ENCODE results near the gene ELANE. TPM values are rescaled to one million over a fixed set of nuclear protein-coding genes. Genes with fewer than 3 reads are reported as not detected.
"Not testable (repeated sequence)": the region's sequence is repeated elsewhere in the genome, so short reads cannot be mapped to it uniquely, and the experiment has no call there.

ELANE gene
- total RNA-seq, 2 experiments from 2014 or later: not detected

DNA sequence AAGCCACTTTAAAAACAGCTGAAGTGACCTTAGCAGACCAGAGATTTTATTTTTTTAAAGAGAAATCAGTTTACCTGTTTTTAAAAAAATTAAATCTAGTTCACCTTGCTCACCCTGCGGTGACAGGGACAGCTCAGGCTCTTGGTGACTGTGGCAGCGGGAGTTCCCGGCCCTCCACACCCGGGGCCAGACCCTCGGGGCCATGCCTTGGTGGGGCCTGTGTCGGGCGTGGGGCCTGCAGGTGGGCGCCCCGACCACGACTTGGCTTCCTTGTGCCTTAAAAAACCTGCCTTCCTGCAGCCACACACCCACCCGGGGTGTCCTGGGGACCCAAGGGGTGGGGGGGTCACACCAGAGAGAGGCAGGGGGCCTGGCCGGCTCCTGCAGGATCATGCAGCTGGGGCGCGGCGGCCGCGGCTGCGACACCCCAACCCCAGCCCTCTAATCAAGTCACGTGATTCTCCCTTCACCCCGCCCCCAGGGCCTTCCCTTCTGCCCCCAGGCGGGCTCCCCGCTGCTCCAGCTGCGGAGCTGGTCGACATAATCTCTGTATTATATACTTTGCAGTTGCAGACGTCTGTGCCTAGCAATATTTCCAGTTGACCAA is 41.1 kb upstream of the ELANE start:
- CTCF ChIA-PET: no interaction called here
- Mint-ChIP-seq H3K4me3 (no peak overlapping the region), H3K27ac (no peak overlapping the region), H3K9me3 (ENCODE audit: low read depth) (no peaks in the 10 kb centered on the region), H3K27me3 (no peaks in the 10 kb centered on the region), H3K4me1 (peaks cover 8% of the 10 kb centered on the region), H3K36me3 (peaks cover 51% of the 10 kb centered on the region)
- DNase-seq (no peak), ATAC-seq (peak; percentile 4)

DNA sequence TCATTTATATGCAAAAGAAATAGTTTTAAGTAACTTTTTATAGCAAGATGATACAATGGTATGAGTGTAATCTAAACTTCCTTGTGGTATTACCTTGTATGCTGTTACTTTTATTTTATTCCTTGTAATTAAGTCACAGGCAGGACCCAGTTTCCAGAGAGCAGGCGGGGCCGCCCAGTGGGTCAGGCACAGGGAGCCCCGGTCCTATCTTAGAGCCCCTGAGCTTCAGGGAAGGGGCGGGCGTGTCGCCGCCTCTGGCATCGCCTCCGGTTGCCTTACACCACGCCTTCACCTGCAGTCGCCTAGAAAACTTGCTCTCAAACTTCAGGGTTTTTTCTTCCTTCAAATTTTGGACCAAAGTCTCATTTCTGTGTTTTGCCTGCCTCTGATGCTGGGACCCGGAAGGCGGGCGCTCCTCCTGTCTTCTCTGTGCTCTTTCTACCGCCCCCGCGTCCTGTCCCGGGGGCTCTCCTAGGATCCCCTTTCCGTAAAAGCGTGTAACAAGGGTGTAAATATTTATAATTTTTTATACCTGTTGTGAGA is 40.5 kb upstream of the ELANE start:
- CTCF ChIA-PET: no interaction called here

DNA sequence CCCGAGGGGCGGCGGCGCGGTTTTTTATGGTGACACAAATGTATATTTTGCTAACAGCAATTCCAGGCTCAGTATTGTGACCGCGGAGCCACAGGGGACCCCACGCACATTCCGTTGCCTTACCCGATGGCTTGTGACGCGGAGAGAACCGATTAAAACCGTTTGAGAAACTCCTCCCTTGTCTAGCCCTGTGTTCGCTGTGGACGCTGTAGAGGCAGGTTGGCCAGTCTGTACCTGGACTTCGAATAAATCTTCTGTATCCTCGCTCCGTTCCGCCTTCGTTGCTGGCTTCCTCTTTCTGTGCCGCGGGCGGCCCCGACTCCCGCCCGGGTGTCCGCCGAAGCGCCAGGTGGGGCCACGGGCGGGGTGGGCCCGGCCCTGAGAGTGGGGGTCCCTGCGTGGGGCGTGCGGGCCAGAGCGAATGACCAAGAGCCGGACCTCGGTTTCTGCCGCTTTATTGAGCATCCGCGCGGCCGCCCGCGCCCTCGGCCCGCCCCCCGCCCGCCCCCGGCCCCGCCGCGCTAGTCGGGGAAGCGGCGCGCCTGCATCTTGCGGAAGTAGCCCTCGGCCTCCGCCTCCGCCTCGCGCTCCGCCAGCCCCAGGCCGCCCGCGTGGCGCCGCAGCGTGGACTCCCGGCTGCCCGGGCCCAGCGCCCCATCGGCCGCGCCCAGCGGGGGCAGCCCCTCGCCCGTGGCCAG is 39.9 kb upstream of the ELANE start:
- no peak for DNase-seq
- peaks cover 50% of the 10 kb centered on the region for H3K36me3 Mint-ChIP-seq
- no peak for ATAC-seq

More for the DNA sequence above, 40.5 kb upstream of the ELANE start:
- H3K27me3 Mint-ChIP-seq: no peaks in the 10 kb centered on the region
- no peak for DNase-seq
- peaks cover 54% of the 10 kb centered on the region for H3K36me3 Mint-ChIP-seq
- H3K9me3 Mint-ChIP-seq (ENCODE audit: low read depth): no peaks in the 10 kb centered on the region
- peaks cover 8% of the 10 kb centered on the region for H3K4me1 Mint-ChIP-seq
- no peak overlapping the region for H3K27ac Mint-ChIP-seq
- no peak overlapping the region for H3K4me3 Mint-ChIP-seq
- ATAC-seq: no peak

DNA sequence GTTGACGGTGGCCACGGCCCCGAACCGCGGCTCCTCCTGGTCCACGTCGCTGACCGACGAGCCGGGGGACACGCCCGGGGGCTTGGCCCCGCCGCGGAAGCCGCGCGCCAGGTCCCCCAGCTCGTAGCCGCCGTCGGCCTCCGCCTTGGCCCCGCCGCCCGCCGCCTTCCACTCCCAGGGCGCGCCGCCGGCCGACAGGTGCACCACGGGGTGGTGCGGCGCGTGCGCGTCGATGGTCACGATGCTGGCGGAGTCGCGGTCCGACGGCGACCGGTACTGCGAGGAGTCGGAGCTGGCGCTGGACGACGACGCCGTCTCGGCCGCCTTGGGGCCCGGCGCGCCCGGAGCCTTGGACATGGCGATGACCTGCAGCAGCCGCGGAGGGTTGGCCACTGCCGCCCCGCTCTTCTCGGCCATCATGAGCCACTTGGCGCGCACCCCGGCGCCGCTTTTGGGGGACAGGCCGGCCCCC is 39.3 kb upstream of the ELANE start:
- CTCF ChIA-PET: no interaction called here
- Mint-ChIP-seq H3K4me3 (no peak overlapping the region), H3K27ac (no peak overlapping the region), H3K36me3 (peaks cover 45% of the 10 kb centered on the region), H3K27me3 (no peaks in the 10 kb centered on the region), H3K4me1 (peaks cover 1% of the 10 kb centered on the region), H3K9me3 (ENCODE audit: low read depth) (no peaks in the 10 kb centered on the region)
- DNase-seq (no peak), ATAC-seq (no peak)

More for the DNA sequence above, 39.9 kb upstream of the ELANE start:
- CTCF ChIA-PET: no interaction called here
- Mint-ChIP-seq H3K4me1 (peaks cover 7% of the 10 kb centered on the region), H3K4me3 (no peak overlapping the region), H3K27ac (no peak overlapping the region), H3K9me3 (ENCODE audit: low read depth) (no peaks in the 10 kb centered on the region), H3K27me3 (no peaks in the 10 kb centered on the region)

DNA sequence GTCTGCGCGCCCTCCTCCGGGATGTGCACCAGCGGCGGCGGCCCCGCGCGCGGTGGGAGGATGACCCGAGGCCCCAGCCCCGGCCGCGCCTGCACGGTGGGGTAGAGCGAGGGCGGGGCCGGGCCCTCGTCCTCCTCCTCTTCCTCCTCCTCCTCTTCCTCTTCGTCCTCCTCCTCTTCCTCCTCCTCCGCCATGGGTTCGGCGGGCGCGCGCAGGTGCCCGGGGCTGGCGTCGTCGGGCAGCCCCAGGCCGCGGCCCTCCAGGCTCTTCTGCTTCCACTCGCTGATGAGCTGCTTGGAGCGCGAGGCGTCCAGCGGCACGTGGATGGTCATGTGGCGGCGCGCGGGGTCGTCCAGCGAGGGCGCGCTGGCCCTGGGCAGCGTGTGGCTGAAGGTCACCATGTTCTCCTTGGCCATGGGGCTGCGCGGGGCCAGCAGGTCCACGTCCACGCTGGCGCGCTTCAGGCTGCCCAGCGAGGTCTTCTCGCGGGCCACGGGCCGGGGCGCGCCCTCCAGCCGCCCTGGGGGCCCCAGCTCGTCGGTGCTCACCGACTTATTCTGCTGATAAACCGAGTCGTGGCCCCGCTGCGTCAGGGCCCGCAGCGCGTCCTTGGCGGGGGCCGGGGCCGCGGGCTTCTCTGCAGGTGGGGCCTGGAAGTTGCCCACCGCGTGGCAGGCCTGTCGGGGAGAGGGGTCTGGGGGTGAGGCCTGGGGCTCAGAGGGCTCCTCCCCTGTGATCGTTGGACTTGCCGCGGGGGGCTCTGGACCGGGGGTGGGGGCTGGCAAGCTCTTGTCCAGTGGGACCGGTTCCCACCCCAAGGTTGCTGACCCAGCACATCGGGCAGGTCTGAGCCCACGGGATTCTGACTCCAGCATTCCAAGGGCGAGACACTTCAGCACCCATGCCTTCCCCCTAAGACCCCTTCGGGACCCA is 38.6 kb upstream of the ELANE start:
- H3K4me1 Mint-ChIP-seq: no peaks in the 10 kb centered on the region
- CTCF ChIA-PET: no interaction called here
- H3K36me3 Mint-ChIP-seq: peaks cover 42% of the 10 kb centered on the region
- H3K27ac Mint-ChIP-seq: no peak overlapping the region
- H3K27me3 Mint-ChIP-seq: no peaks in the 10 kb centered on the region
- ATAC-seq: no peak
- no peaks in the 10 kb centered on the region for H3K9me3 Mint-ChIP-seq (ENCODE audit: low read depth)
- H3K4me3 Mint-ChIP-seq: no peak overlapping the region
- DNase-seq: no peak

DNA sequence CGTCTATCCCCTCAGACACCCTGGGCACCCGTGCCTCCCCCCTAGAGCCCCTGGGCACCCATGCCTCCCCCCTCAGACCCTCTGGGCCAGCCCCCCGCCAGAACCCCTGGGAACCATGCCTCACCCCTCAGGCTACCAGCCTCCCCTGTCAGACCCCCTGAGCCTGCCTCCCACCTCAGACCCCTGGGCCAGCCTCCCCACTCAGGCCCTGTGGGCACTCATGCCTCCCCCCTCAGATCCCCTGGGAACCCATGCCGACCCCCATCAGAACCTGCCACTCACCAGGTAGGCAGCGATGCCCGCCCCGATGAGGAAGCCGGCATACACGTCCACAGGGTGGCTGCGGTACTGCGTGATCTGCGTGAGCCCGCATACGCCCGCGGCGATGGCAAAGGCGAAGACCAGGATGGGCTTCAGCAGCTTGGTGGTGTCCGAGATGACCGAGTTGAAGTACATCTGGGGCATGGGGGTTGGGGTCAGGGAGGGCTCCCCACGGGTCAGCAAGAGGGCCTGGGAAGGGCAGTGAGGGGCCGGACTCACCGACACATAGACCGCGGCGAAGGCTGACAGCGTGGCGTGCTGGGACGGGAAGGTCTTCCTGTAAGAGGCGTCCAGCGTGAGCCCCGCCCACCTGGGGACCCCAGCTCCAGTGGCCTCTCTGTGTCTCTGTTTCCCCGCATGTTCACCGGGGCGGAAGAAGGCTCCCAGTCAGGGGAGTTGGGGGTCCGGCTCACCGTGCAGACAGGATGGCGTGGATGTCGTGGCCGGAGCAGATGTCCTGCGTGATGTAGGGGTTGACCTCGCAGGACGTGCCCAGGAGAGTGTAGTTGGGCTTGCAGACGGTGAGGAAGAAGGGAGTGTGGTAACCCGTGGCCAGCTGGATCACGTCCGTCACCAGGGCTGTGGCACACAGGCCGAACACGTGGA is 37.7 kb upstream of the ELANE start:
- H3K36me3 Mint-ChIP-seq: peaks cover 40% of the 10 kb centered on the region
- no peak overlapping the region for H3K4me3 Mint-ChIP-seq
- ATAC-seq (peak; percentile 3), DNase-seq (no peak)
- H3K9me3 Mint-ChIP-seq (ENCODE audit: low read depth): no peaks in the 10 kb centered on the region
- no peaks in the 10 kb centered on the region for H3K4me1 Mint-ChIP-seq
- H3K27ac Mint-ChIP-seq: no peak overlapping the region
- CTCF ChIA-PET: no interaction called here
- H3K27me3 Mint-ChIP-seq: no peaks in the 10 kb centered on the region

DNA sequence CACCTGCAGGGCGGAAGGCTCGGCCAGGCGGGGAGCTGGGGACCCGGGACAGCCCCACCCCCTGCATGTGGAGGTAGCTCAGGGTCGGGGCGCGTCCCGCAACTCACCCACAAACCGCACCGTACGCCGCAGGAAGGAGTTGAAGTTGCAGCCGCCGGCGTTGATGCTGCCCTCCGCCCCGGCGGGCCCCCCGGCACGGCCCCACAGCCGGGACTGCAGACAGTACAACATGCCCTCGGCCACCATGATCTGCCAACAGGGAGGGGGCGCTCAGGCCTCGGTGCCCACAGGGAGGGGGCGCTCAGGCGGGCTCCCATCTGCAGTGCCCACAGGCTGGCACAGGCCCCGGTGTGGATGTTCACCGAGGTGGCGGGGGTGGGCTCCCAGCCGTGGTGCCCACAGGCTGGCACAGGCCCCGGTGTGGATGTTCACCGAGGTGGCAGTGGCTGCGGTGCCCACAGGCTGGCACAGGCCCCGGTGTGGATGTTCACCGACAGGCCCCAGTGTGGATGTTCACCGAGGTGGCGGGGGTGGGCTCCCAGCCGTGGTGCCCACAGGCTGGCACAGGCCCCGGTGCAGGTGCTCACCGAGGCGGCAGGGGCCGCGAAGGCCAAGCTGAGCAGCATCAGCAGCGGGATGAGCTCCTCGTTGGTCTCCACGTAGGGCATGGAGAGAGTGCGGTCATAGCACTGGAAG is 36.9 kb upstream of the ELANE start:
- Mint-ChIP-seq H3K9me3 (ENCODE audit: low read depth) (no peaks in the 10 kb centered on the region), H3K4me3 (no peak overlapping the region), H3K36me3 (peaks cover 32% of the 10 kb centered on the region), H3K27me3 (no peaks in the 10 kb centered on the region), H3K27ac (no peak overlapping the region), H3K4me1 (no peaks in the 10 kb centered on the region)
- ATAC-seq (peak; percentile 2), DNase-seq (no peak)
- CTCF ChIA-PET: no interaction called here

DNA sequence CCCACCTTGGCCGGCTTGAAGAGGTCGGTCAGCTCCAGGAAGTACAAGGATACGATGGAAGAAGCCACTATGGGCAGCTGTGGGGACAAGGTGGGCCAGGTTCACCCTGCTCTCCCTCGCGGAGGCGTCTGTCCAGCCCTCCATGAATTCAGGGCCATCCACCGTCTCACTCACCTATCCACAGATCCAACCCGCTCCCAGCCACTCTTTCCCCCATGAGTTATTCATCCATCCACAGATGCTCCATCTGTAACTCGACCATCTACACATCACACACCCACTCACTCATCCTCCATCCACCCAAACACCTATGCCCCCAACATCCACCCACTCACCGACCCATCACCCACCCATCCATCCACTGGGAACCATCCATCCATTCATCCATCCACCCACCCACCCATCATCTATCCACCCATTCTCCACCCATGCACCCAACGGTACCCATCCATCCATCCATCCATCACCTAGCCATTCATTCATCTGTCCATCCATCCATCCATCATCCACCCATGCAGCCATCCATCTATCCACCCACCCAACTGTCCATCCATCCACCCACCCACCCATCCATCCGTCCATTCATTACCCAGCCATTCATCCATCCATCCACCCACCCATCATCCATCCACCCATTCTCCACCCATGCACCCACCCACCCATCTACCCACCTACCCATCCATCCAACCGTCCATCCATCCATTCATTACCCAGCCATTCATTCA is 36.2 kb upstream of the ELANE start:
- H3K4me3 Mint-ChIP-seq: no peak overlapping the region
- H3K36me3 Mint-ChIP-seq: peaks cover 30% of the 10 kb centered on the region
- H3K27ac Mint-ChIP-seq: no peak overlapping the region
- H3K27me3 Mint-ChIP-seq: peaks cover 2% of the 10 kb centered on the region
- CTCF ChIA-PET: no interaction called here
- no peak for DNase-seq
- no peaks in the 10 kb centered on the region for H3K4me1 Mint-ChIP-seq
- no peaks in the 10 kb centered on the region for H3K9me3 Mint-ChIP-seq (ENCODE audit: low read depth)
- peak; percentile 3 for ATAC-seq

DNA sequence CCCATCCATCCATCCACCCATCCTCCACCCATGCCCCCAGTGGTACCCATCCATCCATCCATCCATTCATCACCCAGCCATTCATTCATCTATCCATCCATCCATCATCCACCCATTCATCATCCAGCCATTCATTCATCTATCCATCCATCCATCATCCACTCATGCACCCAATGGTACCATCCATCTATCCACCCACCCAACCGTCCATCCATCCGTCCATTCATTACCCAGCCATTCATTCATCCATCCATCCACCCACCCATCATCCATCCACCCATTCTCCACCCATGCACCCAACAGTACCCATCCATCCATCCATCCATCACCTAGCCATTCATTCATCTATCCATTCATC is 35.6 kb upstream of the ELANE start:
- DNase-seq: no peak
- no peak for ATAC-seq
- Mint-ChIP-seq H3K27me3 (peaks cover 2% of the 10 kb centered on the region), H3K27ac (no peak overlapping the region), H3K4me1 (no peaks in the 10 kb centered on the region), H3K36me3 (peaks cover 26% of the 10 kb centered on the region), H3K4me3 (no peak overlapping the region), H3K9me3 (ENCODE audit: low read depth) (no peaks in the 10 kb centered on the region)
- CTCF ChIA-PET: no interaction called here

DNA sequence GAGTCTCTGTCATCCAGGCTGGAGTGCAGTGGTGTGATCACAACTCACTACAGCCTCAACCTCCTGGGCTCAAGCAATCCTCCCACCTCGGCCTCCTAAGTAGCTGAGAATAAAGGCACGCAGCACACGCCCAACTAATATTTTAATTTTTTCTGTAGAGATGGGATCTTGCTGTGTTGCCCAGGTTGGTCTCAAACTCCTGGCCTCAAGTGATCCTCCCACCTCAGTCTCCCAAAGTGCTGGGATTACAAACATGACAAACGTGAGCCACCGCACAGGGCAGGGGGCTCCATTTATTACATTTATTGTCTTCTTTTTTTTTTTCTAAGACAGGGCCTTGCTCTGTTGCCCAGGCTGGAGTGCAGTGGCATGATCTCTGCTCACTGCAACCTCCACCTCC is 31.9 kb upstream of the ELANE start:
- ATAC-seq; H3K27ac Mint-ChIP-seq; DNase-seq; H3K9me3 Mint-ChIP-seq (ENCODE audit: low read depth); H3K4me3 Mint-ChIP-seq; H3K4me1 Mint-ChIP-seq: not testable (repeated sequence)
- Mint-ChIP-seq H3K36me3 (peaks cover 11% of the 10 kb centered on the region), H3K27me3 (peaks cover 17% of the 10 kb centered on the region)
- CTCF ChIA-PET: interaction anchor here (0.6 kb wide), 1 partner anchor 127 kb away, joined by 3 read pairs; no protein-coding TSS in a partner anchor

DNA sequence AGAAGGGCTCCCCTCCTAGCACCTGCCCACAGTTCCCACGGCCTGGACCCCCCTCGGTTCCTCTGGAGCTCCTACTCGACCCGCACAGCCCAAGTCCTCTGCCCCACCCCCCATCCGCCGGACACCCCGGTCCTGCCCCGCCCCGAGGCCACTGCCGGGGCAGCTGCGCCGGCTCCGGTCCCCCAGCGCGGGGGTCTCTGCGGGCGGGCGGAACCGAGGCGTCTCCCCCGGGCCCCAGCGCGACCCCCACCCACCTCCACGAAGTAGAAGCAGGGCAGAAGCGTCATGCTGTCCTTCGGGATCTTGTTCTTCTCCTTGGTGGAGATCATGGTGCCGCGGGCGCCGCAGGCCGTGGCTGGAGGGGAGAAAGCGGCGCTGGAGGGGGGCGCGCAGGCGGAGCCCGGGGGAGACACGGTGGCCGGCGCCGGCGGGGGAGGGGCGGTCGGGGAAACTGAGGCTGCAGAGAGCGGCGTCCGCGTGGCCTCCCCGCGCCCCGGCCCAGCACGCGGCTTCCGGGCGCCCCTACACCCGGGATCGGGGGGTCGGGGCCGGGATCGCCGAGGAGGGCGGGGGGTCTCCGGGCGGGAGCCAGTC is 30.8 kb upstream of the ELANE start:
- Mint-ChIP-seq H3K36me3 (peaks cover 4% of the 10 kb centered on the region), H3K4me3 (no peak overlapping the region), H3K4me1 (no peaks in the 10 kb centered on the region), H3K27me3 (peaks cover 17% of the 10 kb centered on the region), H3K27ac (no peak overlapping the region), H3K9me3 (ENCODE audit: low read depth) (no peaks in the 10 kb centered on the region)
- DNase-seq (no peak), ATAC-seq (no peak)
- CTCF ChIA-PET: no interaction called here
